Measurements from ENCODE around the gene RPS15. TPM values are rescaled to one million over a fixed set of nuclear protein-coding genes. Genes with fewer than 3 reads are reported as not detected.

Gene RPS15
- total and polyA plus RNA-seq, 2 donors (not counting 3 experiments of a cell fraction or from before 2014, with no cell fraction given), result 1,260 to 3,270 TPM

DNA sequence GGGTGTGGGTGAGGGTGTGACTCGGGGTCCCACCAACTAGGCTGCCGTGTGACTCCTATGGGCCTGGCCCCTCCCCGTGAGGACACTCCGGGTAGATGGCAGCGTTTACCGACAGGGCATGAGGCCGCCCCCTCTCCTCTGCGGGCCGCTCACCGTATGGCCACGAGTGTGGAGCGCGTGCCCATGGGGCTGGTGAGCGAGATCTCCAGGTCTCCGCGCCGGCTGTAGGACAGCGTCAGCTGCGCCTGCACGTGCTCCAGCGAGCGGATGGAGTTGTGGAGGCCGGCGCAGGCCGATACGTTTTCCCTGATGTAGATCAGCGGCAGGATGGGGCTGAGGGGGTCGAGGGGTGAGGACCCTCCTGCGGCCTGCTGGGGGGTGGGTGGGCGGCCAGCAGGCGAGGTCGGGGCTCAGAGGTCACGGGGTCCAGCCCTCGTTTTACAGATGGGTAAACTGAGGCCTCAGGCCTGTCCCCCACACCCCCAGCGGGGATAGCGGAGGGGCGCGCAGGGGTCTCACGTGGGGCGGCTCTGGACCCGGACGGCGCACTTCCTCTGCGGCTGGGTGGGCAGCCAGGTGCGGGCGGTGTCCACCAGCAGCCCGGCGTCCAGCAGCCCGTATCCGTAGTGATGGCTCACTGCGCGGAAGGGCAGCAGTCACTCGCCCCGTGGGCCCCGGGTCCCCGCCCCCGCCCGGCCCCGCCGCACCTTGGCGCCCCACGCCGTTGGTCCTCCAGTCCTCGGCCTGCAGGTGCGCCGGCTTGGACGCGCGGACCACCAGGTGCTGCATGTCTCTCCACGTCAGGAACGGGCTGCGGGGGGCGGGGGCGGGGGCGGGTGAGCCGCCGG is 45.2 kb downstream of the RPS15 start:
- FAIRE-seq, result no peak
- CTCF ChIA-PET, result no interaction called here
- intact Hi-C loops (cut with micrococcal nuclease) (no loop called here), dilution Hi-C loops (cut with MboI; ENCODE audit: extremely low pct_ligation_motif_present, low sequenced_read_pairs) (no loop called here)
- H3K9ac ChIP-seq (replicated peaks; ENCODE audit: extremely low read depth, insufficient read depth, low read length), result no peak overlapping the region
- no peaks in the 10 kb centered on the region for H4K20me1 ChIP-seq (replicated peaks; ENCODE audit: control insufficient read depth, extremely low read depth, insufficient read depth, low read length)
- POLR2A ChIA-PET, result no interaction called here
- H3K27me3 ChIP-seq (ENCODE audit: control insufficient read depth in 2 of 2, insufficient read depth in 2 of 2, low read length in 2 of 2), result no peaks in the 10 kb centered on the region
- H3K9me3 ChIP-seq (replicated peaks; ENCODE audit: control insufficient read depth, insufficient read depth, low read length), result no peaks in the 10 kb centered on the region
- TF ChIP-seq, protein P1, sequence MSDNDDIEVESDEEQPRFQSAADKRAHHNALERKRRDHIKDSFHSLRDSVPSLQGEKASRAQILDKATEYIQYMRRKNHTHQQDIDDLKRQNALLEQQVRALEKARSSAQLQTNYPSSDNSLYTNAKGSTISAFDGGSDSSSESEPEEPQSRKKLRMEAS (IDR thresholded peaks at IDR 0.05; ENCODE audit: insufficient read depth, insufficient read length), result no peak
- no peak for TF ChIP-seq MYC (IDR thresholded peaks at IDR 0.05; ENCODE audit: low read depth, low read length)
- TF ChIP-seq FOS (IDR thresholded peaks at IDR 0.05; ENCODE audit: borderline replicate concordance, insufficient read depth, low read length), result no peak
- no peak for TF ChIP-seq GATA2 (IDR thresholded peaks at IDR 0.05; ENCODE audit: insufficient read depth, insufficient read length, low read depth, low read length)
- TF ChIP-seq POLR2A (IDR thresholded peaks at IDR 0.05; ENCODE audit: low read depth, low read length), result no peak
- BruUV-seq (replicated peaks), result no TSS peak
- H3K4me3 ChIP-seq (replicated peaks in 1 of 3; ENCODE audit: insufficient read depth in 1 of 3, low read depth in 1 of 3, low read length in 3 of 3), result no peak overlapping the region
- no peak overlapping the region for H3K27ac ChIP-seq (ENCODE audit: insufficient read depth, low read depth, low read length)
- peaks cover 4% of the 10 kb centered on the region for H3K79me2 ChIP-seq (ENCODE audit: control insufficient read depth, insufficient read depth, low read length)
- no peaks in the 10 kb centered on the region for H3K36me3 ChIP-seq (ENCODE audit: control insufficient read depth in 2 of 2, extremely low read depth in 1 of 2, insufficient read depth in 2 of 2, low read length in 2 of 2)
- no peak overlapping the region for H2AFZ ChIP-seq (ENCODE audit: low read depth, low read length)
- no peaks in the 10 kb centered on the region for H3K4me1 ChIP-seq (ENCODE audit: control insufficient read depth, extremely low read depth, insufficient read depth, low read length)
- no peak for DNase-seq (ENCODE audit: low read depth, low spot score)
- no peak overlapping the region for H3K4me2 ChIP-seq (ENCODE audit: insufficient read depth, low read length)
- H3K9me1 ChIP-seq (replicated peaks; ENCODE audit: control insufficient read depth, extremely low read depth, insufficient read depth, low read length), result no peaks in the 10 kb centered on the region

DNA sequence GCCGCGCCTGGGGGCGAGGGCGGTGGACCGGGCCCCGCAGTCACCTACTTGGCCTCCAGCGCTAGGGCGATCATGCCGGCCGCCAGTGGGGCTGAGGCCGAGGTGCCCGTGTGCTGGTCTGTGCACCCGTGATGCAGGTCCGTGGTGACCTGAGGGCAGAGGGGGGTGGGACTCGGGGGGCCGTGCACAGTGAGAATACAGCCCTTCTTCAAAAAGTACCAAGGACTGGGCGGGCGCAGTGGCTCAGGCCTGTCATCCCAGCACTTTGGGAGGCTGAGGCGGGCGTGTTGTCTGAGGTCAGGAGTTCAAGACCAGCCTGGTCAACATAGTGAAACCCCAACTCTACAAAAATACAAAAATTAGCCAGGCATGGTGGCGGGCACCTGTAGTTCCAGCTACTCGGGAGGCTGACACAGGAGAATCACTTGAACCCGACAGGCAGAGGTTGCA is 45.8 kb downstream of the RPS15 start:
- no peak for FAIRE-seq
- POLR2A ChIA-PET, result no interaction called here
- no TSS peak for BruUV-seq (replicated peaks)

More for the DNA sequence above, 45.8 kb downstream of the RPS15 start:
- no peaks in the 10 kb centered on the region for H3K4me1 ChIP-seq (ENCODE audit: control insufficient read depth, extremely low read depth, insufficient read depth, low read length)
- H3K36me3 ChIP-seq (ENCODE audit: control insufficient read depth in 2 of 2, extremely low read depth in 1 of 2, insufficient read depth in 2 of 2, low read length in 2 of 2), result no peaks in the 10 kb centered on the region
- no peak overlapping the region for H2AFZ ChIP-seq (ENCODE audit: low read depth, low read length)
- dilution Hi-C loops (cut with MboI; ENCODE audit: extremely low pct_ligation_motif_present, low sequenced_read_pairs), result no loop called here
- no peak overlapping the region for H3K4me2 ChIP-seq (ENCODE audit: insufficient read depth, low read length)
- intact Hi-C loops (cut with micrococcal nuclease), result no loop called here
- no peak overlapping the region for H3K4me3 ChIP-seq (replicated peaks in 1 of 3; ENCODE audit: insufficient read depth in 1 of 3, low read depth in 1 of 3, low read length in 3 of 3)
- TF ChIP-seq GATA2 (IDR thresholded peaks at IDR 0.05; ENCODE audit: insufficient read depth, insufficient read length, low read depth, low read length), result no peak
- TF ChIP-seq, protein P1 (IDR thresholded peaks at IDR 0.05; ENCODE audit: insufficient read depth, insufficient read length), result no peak
- no peak for TF ChIP-seq POLR2A (IDR thresholded peaks at IDR 0.05; ENCODE audit: low read depth, low read length)
- no peak for TF ChIP-seq JUN (IDR thresholded peaks at IDR 0.05; ENCODE audit: borderline replicate concordance, insufficient read depth, insufficient read length, low read depth)
- TF ChIP-seq MYC (IDR thresholded peaks at IDR 0.05; ENCODE audit: low read depth, low read length), result no peak
- TF ChIP-seq EZH2 (IDR thresholded peaks at IDR 0.05; ENCODE audit: borderline replicate concordance, low read depth, low read length, severe bottlenecking), result no peak
- no peak for TF ChIP-seq CTCF (IDR thresholded peaks at IDR 0.05; ENCODE audit: extremely low read depth in 1 of 2, insufficient read depth in 1 of 2, low read depth in 1 of 2, low read length in 2 of 2)
- no peak for TF ChIP-seq FOS (IDR thresholded peaks at IDR 0.05; ENCODE audit: borderline replicate concordance, insufficient read depth, low read length)
- no peak for DNase-seq (ENCODE audit: low read depth, low spot score)
- no peaks in the 10 kb centered on the region for H3K27me3 ChIP-seq (ENCODE audit: control insufficient read depth in 2 of 2, insufficient read depth in 2 of 2, low read length in 2 of 2)
- H3K27ac ChIP-seq (ENCODE audit: insufficient read depth, low read depth, low read length), result no peak overlapping the region
- H4K20me1 ChIP-seq (replicated peaks; ENCODE audit: control insufficient read depth, extremely low read depth, insufficient read depth, low read length), result no peaks in the 10 kb centered on the region
- no peaks in the 10 kb centered on the region for H3K9me1 ChIP-seq (replicated peaks; ENCODE audit: control insufficient read depth, extremely low read depth, insufficient read depth, low read length)
- CTCF ChIA-PET, result no interaction called here
- no peaks in the 10 kb centered on the region for H3K79me2 ChIP-seq (ENCODE audit: control insufficient read depth, insufficient read depth, low read length)
- H3K9me3 ChIP-seq (replicated peaks; ENCODE audit: control insufficient read depth, insufficient read depth, low read length), result no peaks in the 10 kb centered on the region
- no peak overlapping the region for H3K9ac ChIP-seq (replicated peaks; ENCODE audit: extremely low read depth, insufficient read depth, low read length)
